ENCODE data around the gene CCDC183.

DNA sequence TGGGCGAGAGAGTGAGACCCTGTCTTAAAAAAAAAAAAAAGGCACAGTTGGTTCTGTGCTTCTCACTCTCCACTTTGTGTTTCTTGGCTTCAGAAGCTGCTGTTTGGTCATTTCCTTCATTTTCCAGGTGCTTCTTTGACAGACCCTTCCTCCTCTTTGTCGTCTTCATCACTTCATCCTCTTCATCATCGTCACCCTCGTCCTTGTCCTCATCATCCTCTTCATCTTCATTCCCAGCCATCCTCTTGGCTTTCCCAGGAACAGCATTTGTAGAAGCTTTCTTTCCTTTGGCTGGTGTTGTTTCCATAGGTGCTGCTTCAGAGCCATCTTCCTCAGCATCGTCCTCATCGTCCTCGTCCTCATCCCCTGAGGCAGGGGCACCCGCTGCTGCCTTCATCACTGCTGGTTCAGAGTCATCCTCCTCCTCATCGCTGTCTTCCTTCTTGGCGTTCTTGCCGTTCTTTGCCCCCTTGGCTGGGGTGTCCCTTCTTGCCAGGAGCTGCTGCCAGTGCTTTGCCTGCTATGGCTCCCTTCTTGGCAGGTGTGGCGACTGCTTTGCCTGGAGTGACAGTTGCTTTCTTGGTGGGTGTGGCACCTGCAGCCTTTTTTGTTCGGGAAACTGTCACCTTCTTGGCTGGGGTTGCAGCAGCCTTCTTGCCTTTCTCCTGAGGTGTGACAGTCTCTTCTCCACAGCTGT, 18.7 kb downstream of the CCDC183 start:
- TF ChIP-seq, protein P1, sequence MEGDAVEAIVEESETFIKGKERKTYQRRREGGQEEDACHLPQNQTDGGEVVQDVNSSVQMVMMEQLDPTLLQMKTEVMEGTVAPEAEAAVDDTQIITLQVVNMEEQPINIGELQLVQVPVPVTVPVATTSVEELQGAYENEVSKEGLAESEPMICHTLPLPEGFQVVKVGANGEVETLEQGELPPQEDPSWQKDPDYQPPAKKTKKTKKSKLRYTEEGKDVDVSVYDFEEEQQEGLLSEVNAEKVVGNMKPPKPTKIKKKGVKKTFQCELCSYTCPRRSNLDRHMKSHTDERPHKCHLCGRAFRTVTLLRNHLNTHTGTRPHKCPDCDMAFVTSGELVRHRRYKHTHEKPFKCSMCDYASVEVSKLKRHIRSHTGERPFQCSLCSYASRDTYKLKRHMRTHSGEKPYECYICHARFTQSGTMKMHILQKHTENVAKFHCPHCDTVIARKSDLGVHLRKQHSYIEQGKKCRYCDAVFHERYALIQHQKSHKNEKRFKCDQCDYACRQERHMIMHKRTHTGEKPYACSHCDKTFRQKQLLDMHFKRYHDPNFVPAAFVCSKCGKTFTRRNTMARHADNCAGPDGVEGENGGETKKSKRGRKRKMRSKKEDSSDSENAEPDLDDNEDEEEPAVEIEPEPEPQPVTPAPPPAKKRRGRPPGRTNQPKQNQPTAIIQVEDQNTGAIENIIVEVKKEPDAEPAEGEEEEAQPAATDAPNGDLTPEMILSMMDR (IDR thresholded peaks at IDR 0.05; ENCODE audit: low read depth, low read length), result no peak
- TF ChIP-seq POLR2A (IDR thresholded peaks at IDR 0.05; ENCODE audit: extremely low read depth, insufficient read length) (no peak), MYC (IDR thresholded peaks at IDR 0.05; ENCODE audit: low read depth, low read length) (no peak)
- TF ChIP-seq, protein P2, sequence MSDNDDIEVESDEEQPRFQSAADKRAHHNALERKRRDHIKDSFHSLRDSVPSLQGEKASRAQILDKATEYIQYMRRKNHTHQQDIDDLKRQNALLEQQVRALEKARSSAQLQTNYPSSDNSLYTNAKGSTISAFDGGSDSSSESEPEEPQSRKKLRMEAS (IDR thresholded peaks at IDR 0.05; ENCODE audit: low read depth, low read length), result no peak
